ENCODE data around the gene CPA4.
A peak's percentile ranks its signal among the peaks of the same experiment; 100 is the strongest.
"Not testable (repeated sequence)": the region's sequence is repeated elsewhere in the genome, so short reads cannot be mapped to it uniquely, and the experiment has no call there.

Gene CPA4, protein sequence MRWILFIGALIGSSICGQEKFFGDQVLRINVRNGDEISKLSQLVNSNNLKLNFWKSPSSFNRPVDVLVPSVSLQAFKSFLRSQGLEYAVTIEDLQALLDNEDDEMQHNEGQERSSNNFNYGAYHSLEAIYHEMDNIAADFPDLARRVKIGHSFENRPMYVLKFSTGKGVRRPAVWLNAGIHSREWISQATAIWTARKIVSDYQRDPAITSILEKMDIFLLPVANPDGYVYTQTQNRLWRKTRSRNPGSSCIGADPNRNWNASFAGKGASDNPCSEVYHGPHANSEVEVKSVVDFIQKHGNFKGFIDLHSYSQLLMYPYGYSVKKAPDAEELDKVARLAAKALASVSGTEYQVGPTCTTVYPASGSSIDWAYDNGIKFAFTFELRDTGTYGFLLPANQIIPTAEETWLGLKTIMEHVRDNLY

DNA sequence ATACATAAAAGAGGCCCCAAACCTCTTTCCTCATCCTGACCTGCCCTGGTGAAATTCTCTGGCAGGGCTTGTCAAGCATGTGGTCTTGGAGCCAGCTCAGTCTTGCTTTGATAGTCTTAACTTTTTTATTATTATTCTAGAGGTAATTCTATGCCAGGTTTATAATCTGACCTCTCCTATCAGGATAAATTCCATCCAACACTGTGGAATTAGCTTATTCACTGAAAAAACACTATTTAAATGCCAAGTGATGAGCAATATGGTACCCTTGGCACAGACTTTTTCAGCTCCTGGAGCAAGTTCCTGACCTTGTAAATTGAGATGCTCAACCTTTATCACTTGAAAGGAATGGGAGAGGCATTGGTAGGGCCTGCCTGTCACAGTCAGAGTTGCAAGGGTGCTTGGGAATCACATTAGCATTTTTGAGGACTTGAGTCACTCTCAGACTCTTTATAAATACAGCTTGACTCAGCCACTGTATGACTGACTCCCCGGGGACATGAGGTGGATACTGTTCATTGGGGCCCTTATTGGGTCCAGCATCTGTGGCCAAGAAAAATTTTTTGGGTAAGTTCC, at the start of gene CPA4:
CPA4 (plus strand) TSS at position 480 of the 576 bp plus-strand sequence; CDS start at position 500, 20 bp downstream.
- no peak for DNase-seq

DNA sequence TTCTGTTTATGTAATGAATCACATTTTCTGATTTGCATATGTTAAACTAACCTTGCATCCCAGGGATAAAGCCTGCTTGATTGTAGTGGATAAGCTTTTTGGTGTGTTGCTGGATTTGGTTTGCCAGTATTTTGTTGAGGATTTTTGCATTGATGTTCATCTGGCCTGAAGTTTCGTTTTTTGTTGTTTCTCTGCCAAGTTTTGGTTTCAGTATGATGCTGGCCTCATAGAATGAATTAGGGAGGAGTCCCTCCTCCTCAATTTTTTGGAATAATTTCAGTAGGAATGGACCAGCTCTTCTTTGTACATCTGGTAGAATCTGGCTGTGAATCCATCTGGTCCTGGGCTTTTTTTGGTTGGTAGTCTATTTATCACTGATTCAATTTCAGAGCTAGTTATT, 49.5 kb upstream of the CPA4 start:
- peak; percentile 71 for DNase-seq

- not testable (repeated sequence) for DNase-seq
Observed at GRCh38 chr7:130246491-130246890, 46.5 kb upstream of the CPA4 start.

DNA sequence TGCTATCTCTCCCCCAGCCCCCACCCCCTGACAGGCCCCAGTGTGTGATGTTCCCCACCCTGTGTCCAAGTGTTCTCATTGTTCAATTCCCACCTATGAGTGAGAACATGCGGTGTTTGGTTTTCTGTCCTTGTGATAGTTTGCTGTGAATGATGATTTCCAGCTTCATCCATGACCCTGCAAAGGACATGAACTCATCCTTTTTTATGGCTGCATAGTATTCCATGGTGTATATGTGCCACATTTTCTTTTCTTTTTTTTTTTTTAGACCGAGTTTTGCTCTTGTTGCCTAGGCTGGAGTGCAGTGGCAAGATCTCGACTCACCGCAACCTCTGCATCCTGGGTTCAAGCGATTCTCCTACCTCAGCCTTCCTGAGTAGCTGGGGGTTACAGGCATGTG, 44.1 kb upstream of the CPA4 start:
- DNase-seq: not testable (repeated sequence)

- not testable (repeated sequence) for DNase-seq
Observed at GRCh38 chr7:130249626-130250025, 43.3 kb upstream of the CPA4 start.

- DNase-seq: peak; percentile 35
Observed at GRCh38 chr7:130254555-130254954, 38.4 kb upstream of the CPA4 start.

DNA sequence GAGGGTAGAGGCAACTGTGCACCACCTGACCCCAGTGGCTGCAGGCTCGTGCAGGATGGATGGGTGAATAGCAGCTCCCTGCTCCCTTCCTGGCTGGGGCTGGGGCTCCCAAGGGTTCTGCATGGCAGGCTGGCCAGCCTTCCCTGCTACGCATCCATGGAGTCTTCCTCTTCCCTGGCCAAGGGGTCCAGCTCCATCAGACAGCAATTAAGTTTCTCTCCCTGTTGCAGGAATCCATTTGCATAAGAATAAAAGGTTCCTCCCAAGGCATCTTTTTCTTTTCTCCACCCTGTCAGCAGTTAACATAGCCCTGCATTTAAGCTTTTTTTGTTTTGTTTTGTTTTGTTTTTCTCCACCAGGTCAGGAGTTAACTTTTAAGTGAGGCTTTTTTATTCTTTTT, 36.3 kb upstream of the CPA4 start:
- DNase-seq: no peak

- DNase-seq: no peak
Observed at GRCh38 chr7:130258494-130259078, 34.4 kb upstream of the CPA4 start.

DNA sequence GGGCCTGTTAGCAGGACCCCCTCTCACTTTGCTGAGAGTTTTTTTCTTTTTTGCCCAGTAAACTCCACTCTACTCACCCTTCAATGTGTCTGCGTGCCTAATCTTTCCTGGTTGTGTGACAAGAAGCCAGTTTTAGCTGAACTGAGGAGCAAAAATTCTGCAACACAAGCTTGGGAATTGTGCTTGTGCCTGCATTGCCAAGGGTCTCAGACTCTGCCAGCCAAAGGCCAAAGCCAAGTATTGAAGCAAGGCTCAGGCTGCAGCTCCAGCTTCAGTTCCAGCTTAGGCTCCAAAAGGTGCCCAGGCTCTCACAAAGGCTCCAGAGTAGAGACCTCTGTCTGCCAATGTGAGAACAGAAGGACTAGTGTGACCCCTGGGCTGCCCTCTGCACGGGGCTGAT, 30.5 kb upstream of the CPA4 start:
- no peak for DNase-seq

DNA sequence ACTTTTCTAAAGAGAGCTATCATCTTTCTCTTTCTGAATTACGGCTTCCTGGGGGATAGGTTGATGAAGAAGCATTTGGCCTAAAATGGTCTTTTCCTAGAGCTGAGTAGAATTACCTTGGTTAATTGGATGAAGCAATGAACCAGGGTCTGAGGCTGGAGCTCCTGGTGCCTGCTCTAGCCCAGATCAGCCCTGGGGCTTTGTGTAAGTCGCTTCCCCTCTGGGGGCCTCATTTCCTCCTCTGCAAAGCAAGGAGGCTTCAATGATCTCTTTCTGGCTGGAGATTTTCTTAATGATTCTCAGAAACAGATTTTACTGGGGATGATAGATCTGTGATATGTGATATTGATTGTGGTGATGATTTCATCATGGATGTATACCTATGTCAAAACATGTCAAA, 29.8 kb upstream of the CPA4 start:
- no peak for DNase-seq

- no peak for DNase-seq
Observed at GRCh38 chr7:130266258-130266960, 26.6 kb upstream of the CPA4 start, which contains the start of gene CPA2. Gene CPA2, plus strand, starts transcription at chr7:130266863. Its CDS starts 19 bp downstream, at chr7:130266882.

DNA sequence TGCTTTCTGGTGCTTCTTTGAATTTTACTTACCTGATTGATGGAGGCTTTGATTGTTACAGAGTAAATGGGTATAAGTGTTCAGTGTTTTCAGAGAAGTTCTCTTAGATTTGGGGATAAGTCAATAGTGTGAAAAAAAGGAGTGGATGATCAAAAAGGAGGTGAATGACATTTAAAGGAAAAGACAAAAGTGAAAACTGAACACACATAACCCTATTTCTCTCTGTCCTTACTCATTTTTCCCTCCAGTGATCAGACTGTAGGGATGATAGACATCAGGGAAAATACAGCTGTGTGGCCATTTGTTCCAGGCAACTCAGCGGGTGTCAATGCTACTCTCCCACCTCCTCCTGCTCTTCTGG, 26.0 kb upstream of the CPA4 start:
- no peak for DNase-seq

DNA sequence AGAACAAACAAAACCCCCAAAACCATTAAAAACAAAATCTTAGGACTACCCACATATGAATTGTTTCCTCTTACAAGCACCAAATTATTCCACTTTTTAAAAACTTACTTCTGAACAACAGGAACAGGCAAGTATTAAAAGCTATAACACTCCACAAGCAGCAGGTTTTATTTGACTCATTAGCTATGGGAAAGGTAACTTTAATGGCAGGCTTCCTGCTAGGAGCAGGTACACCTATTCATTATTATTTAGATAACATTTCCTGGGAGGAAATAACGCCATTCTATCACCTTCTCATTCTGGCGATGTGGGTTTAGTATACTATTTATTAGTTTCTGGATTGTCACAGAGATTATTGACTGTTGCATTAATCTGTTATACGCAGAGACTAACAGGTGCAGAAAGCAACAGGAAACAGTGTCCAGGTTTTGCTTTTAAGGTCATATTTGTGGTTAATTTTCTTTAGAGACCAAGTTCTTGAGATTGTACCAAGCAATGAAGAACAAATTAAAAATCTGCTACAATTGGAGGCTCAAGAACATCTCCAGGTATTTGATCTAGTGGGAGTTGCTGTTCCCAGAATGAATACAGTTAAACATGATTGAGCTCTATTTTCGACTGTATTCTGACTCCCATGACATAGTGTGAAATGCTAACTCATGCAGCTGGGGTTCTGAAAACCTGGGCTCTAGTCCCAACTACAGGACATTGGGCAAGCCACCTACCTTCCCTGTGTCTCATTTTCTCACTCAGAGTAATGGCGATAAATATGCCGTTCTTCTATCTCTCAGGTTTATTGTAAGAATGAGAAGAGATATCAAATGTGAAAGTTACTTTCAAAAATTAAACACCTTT, 24.3 kb upstream of the CPA4 start:
- DNase-seq: peak; percentile 49

DNA sequence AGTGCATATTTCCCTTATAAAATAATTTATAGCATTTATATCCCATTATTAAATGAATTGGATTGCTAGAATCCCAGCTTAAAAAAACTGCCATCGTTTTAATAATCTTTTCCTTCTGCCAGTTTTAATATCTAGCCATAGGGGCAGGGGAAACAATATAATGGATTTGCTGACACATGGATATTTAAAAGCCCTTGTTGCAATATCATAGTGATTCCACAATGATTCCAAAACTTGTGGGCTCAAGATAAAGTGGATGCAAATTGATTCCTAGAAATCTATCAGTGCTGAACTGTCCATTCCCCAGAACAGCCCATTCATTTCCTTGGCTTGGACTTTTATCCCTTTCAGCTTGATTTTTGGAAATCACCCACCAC, 23.7 kb upstream of the CPA4 start:
- DNase-seq: no peak

DNA sequence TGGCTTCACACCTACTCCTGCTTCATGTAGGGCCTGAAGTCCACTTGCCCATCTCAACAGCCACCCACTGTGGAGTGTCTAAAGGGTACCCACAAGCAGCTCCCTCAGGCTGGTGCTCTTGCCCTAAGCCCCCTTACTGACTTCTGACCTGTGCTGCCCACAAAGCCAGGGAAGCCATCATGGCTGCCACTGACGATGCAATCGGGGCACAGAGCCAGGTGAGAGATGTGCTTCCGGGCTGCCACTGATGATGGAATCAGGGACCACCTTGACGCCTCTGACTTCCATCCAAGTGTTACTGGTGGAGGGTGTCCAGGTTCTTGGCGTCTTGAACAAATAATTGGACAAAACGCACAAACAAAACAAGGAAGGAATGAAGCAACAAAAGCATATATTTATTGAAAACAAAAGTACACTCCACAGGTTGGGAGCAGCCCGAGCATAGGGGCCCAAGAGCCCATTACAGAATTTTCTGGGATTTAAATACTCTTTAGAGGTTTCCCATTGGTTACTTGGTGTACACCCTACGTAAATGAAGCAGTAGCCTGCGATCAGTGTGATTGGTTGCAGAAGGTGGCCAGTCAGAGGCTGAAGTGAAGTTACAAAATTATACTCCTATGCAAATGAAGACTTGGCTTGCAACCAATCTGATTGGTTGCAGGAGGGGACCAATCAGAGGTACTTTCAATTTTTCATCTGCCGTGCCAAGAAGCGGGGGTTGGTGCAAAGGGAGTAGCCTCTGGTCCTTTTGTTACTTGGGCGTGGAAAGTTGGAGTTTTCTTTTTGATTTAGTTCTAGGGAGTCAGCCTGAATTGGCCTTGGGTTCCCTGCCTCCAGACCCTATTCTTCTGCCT, 21.8 kb upstream of the CPA4 start:
- no peak for DNase-seq

DNA sequence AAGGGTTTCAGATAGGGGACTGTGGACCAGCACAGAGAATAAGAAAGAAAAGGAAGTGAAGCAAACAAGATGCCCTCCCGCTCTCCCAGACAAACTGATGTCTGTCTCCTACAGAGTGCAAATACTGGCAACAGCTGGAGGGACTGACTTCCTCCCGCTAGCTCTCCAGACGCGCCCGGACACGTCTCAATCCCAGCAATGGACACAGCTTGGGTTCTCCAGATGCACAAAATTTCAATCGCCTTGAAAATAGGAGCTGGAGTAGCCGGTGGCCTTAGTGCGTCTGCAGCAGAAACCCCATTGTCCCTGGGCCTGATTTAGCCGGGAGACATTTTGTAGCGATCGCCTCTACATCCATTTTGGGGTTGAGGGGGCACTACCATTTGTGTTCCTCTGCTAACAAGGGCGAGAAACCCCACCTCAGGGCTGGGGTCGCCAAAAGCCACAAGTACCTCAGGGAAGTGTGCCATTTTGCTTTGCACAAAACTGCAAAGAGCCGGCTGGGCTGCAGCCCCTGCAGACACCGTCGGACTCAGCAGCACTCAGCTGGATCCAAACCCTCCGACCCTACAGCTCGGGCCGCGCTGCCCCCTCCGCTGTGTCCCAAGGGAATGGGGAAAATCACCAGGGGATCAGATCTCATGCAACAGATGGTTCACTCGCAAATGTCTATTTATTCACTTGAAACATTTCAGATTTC, 20.4 kb upstream of the CPA4 start:
- no peak for DNase-seq

- peak; percentile 38 for DNase-seq
Observed at GRCh38 chr7:130273081-130273932, 19.7 kb upstream of the CPA4 start.

GRCh38 chr7:130273933-130274255, 19.1 kb upstream of the CPA4 start:
- DNase-seq: no peak

GRCh38 chr7:130274296-130274695, 18.7 kb upstream of the CPA4 start:
- DNase-seq: no peak

DNA sequence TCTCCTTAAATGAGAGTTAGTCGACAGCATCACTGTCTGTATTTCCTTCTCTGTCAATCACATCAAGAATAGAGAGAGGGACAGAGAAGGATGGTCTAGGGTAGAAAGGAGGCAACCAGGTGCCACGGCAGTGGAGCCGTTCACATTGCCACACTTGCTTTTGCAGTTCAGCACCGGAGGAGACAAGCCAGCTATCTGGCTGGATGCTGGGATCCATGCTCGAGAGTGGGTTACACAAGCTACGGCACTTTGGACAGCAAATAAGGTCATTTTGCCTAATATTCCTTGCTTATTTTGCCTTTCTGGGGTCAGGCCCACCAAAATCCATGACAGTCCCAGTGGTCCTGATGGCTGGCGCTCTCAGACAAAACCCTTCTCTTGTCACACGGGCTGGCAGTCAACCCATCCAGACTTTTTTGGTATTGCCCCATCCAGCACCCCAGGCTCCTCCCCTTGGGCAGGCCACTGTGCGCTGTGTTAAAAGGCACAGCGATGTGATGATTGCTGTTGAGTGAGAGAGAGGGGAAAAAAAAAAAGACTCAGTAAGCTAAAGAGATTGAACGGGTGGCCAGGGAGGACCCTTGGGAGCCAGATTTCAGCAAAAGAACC, 17.9 kb upstream of the CPA4 start:
- DNase-seq: no peak
